CD14-positive monocyte (primary cell): ENCODE data around the gene ADAM23. TPM values are rescaled to one million over a fixed set of nuclear protein-coding genes. Genes with fewer than 3 reads are reported as not detected.

Source experiments
- DNase-seq, 3 donors: peaks; one replicate each; pipeline ENCODE4 v3.0.0-alpha.2; 2011 to 2022
- H2AFZ ChIP-seq: 2 replicates; pipeline ENCODE4 v1.6.0; 2012; ENCODE audit warnings: mild to moderate bottlenecking, low read depth, low read length, inconsistent platforms; ENCODE audit not compliant: insufficient read depth, poor library complexity, severe bottlenecking
- H3K27ac ChIP-seq, 2 donors: 1 replicate in 1 of 2; 2 replicates in 1 of 2; pipeline ENCODE4 v1.5.1; 2012 to 2013; ENCODE audit warnings: low read length in 2 of 2, control low read depth in 1 of 2, inconsistent platforms in 1 of 2, low read depth in 1 of 2, mild to moderate bottlenecking in 1 of 2
- H3K27me3 ChIP-seq, 2 donors: one replicate each; pipeline versions ENCODE4 v1.6.0 to v1.6.1; 2011 to 2013; ENCODE audit warnings: low read length in 2 of 2; ENCODE audit not compliant: control insufficient read depth in 2 of 2, insufficient read depth in 2 of 2
- H3K36me3 ChIP-seq, 2 donors: replicated peaks in 1 of 2; 1 replicate in 1 of 2; 2 replicates in 1 of 2; pipeline versions ENCODE4 v1.5.1 to v1.6.1; 2012 to 2013; ENCODE audit warnings: low read length in 2 of 2, control low read depth in 1 of 2, inconsistent platforms in 1 of 2, mild to moderate bottlenecking in 1 of 2; ENCODE audit not compliant: insufficient read depth in 2 of 2, control insufficient read depth in 1 of 2
- H3K4me1 ChIP-seq, 2 donors: 1 replicate in 1 of 2; 2 replicates in 1 of 2; pipeline versions ENCODE4 v1.5.1 to v1.6.1; 2012 to 2013; ENCODE audit warnings: low read length in 2 of 2, control low read depth in 1 of 2, inconsistent platforms in 1 of 2, mild to moderate bottlenecking in 1 of 2, moderate library complexity in 1 of 2; ENCODE audit not compliant: insufficient read depth in 2 of 2, control insufficient read depth in 1 of 2
- H3K4me2 ChIP-seq: replicated peaks from 2 replicates; pipeline ENCODE3; 2012; ENCODE audit warnings: low read length, moderate library complexity, mild to moderate bottlenecking; ENCODE audit not compliant: poor library complexity, severe bottlenecking; ENCODE audit errors: extremely low read depth
- H3K4me3 ChIP-seq, 3 experiments: fragments of 200-600 bp in 1 of 3; sonication (generic) in 1 of 3; replicated peaks in 1 of 3; 1 replicate in 2 of 3; 2 replicates in 1 of 3; pipeline ENCODE4 v1.5.1; 2011 to 2013; ENCODE audit warnings: low read length in 3 of 3, mild to moderate bottlenecking in 3 of 3, control low read depth in 2 of 3, low read depth in 2 of 3, inconsistent platforms in 1 of 3, moderate library complexity in 1 of 3
- H3K79me2 ChIP-seq: 2 replicates; pipeline ENCODE4 v1.6.0; 2012; ENCODE audit warnings: mild to moderate bottlenecking, control low read depth, inconsistent platforms, low read length, moderate library complexity; ENCODE audit not compliant: insufficient read depth
- H3K9ac ChIP-seq: 2 replicates; pipeline ENCODE4 v1.6.0; 2017; ENCODE audit warnings: low read length, mild to moderate bottlenecking; ENCODE audit not compliant: insufficient read depth, poor library complexity, severe bottlenecking
- H3K9me3 ChIP-seq, 2 donors: replicated peaks in 1 of 2; 1 replicate in 1 of 2; 2 replicates in 1 of 2; pipeline versions ENCODE4 v1.5.1 to v1.6.1; 2012 to 2013; ENCODE audit warnings: low read length in 2 of 2, control low read depth in 1 of 2; ENCODE audit not compliant: control insufficient read depth in 1 of 2, insufficient read depth in 1 of 2
- H4K20me1 ChIP-seq: 2 replicates; pipeline ENCODE4 v1.6.0; 2012; ENCODE audit warnings: mild to moderate bottlenecking, low read length, control low read depth, moderate library complexity; ENCODE audit not compliant: insufficient read depth
- H3K27ac Mint-ChIP-seq, 7 donors: one replicate each; pipeline ENCODE4 v1.8.0; 2020; ENCODE audit warnings: mild to moderate bottlenecking in 7 of 7, mixed read lengths in 7 of 7, moderate library complexity in 6 of 7, inconsistent platforms in 2 of 7
- H3K27me3 Mint-ChIP-seq, 3 donors: one replicate each; pipeline ENCODE4 v1.8.0; 2021 to 2022; ENCODE audit warnings: low read depth in 3 of 3, mild to moderate bottlenecking in 3 of 3, mixed read lengths in 3 of 3, moderate library complexity in 3 of 3, inconsistent platforms in 1 of 3
- H3K36me3 Mint-ChIP-seq, 2 donors: one replicate each; pipeline ENCODE4 v1.8.0; 2020; ENCODE audit warnings: mixed read lengths in 2 of 2, inconsistent platforms in 1 of 2, mild to moderate bottlenecking in 1 of 2
- H3K4me1 Mint-ChIP-seq: one replicate; pipeline ENCODE4 v1.8.0; 2020; ENCODE audit warnings: mild to moderate bottlenecking, mixed read lengths
- H3K4me3 Mint-ChIP-seq, 2 donors: one replicate each; pipeline ENCODE4 v1.8.0; 2020; ENCODE audit warnings: mild to moderate bottlenecking in 2 of 2, mixed read lengths in 2 of 2, moderate library complexity in 1 of 2
- H3K9me3 Mint-ChIP-seq, 7 donors: one replicate each; pipeline ENCODE4 v1.8.0; 2020 to 2022; ENCODE audit warnings: mixed read lengths in 7 of 7, mild to moderate bottlenecking in 6 of 7, moderate library complexity in 6 of 7, inconsistent platforms in 2 of 7
- WGBS: methylation state at CpG from one replicate; pipeline ENCODE4 v1.1.5; 2013; ENCODE audit warnings: missing lambda C conversion rate; ENCODE audit not compliant: insufficient coverage; 5-methylcytosine and 5-hydroxymethylcytosine counted together
- intact Hi-C, 2 donors: fragments of 100-400 bp; cut with micrococcal nuclease; formaldehyde crosslinking; loops; one replicate each; pipeline versions ENCODE4 v1.15.0 to v1.15.1; 2023
- polyA plus RNA-seq, 3 donors: library from polyadenylated mRNA; depleted of rRNA in 1 of 3; unstranded in 2 of 3; stranded (reverse) in 1 of 3; fragments of 300-500 nt in 2 of 3; fragments of >200 nt in 1 of 3; fragmentation: Illumina TruSeq in 2 of 3; gene quantifications; 1 replicate in 2 of 3; 2 replicates in 1 of 3; pipeline ENCODE4 v1.2.3, GENCODE V29; 2012 to 2021
- TF ChIP-seq, protein P1 (sequence below): fragments of 200-600 bp; IDR thresholded peaks from one replicate; pipeline ENCODE4 v1.8.0; 2022; ENCODE audit warnings: antibody characterized with exemption, mild to moderate bottlenecking

The ADAM23 gene
- polyA plus RNA-seq, 3 donors, result not detected

- Mint-ChIP-seq H3K4me3 (no peak overlapping the region), H3K27ac (no peak overlapping the region), H3K9me3 (peaks cover 0 to 7% (median 4%) of the 10 kb centered on the region in 7 donors), H3K27me3 (peaks cover 0 to 3% (median 2%) of the 10 kb centered on the region in 3 donors), H3K4me1 (no peaks in the 10 kb centered on the region), H3K36me3 (no peaks in the 10 kb centered on the region)
- no peak overlapping the region for H3K4me3 ChIP-seq
- no peak for DNase-seq
- H2AFZ ChIP-seq, result no peak overlapping the region
- H3K27ac ChIP-seq, result no peak overlapping the region
- no peaks in the 10 kb centered on the region for H3K4me1 ChIP-seq
- no peaks in the 10 kb centered on the region for H3K79me2 ChIP-seq
- no CpG with 5 or more reads among the region's 1 CpG for WGBS
- H3K9ac ChIP-seq, result no peak overlapping the region
- H3K36me3 ChIP-seq, result no peaks in the 10 kb centered on the region
- no peaks in the 10 kb centered on the region for H3K27me3 ChIP-seq
- no peaks in the 10 kb centered on the region for H3K9me3 ChIP-seq
- intact Hi-C loops, result no loop called here
- TF ChIP-seq, protein P1, sequence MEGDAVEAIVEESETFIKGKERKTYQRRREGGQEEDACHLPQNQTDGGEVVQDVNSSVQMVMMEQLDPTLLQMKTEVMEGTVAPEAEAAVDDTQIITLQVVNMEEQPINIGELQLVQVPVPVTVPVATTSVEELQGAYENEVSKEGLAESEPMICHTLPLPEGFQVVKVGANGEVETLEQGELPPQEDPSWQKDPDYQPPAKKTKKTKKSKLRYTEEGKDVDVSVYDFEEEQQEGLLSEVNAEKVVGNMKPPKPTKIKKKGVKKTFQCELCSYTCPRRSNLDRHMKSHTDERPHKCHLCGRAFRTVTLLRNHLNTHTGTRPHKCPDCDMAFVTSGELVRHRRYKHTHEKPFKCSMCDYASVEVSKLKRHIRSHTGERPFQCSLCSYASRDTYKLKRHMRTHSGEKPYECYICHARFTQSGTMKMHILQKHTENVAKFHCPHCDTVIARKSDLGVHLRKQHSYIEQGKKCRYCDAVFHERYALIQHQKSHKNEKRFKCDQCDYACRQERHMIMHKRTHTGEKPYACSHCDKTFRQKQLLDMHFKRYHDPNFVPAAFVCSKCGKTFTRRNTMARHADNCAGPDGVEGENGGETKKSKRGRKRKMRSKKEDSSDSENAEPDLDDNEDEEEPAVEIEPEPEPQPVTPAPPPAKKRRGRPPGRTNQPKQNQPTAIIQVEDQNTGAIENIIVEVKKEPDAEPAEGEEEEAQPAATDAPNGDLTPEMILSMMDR, result no peak
- H4K20me1 ChIP-seq, result no peaks in the 10 kb centered on the region
- no peak overlapping the region for H3K4me2 ChIP-seq
These were observed 143.3 kb downstream of the ADAM23 start for GRCh38 chr2:206586609-206587008.

DNA sequence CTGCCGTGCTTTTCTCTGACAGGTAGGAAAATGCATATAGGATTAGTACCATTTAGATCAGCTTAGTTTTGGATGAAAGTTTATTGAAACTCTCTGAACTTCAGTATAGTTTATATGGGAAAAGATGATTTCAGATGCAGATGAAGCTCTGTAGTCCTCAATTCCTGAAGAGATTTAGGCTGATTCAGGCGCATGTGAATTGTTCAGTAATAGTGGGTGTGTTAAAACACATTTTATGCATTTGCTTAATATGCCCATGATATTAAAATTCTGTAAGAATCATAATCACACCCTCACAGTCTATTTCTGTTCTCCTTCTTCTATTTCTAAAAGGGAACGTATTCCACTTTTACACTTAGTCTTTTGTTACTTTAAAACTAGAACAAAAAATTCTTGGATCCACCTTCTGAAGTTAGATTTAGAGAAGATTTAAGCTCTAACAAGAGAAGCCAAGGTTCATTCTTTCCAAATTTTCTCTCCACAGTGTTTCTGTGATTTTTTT lies 154.4 kb downstream of the ADAM23 start:
- no peak for DNase-seq
- no peak overlapping the region for H3K27ac ChIP-seq
- no peaks in the 10 kb centered on the region for H3K79me2 ChIP-seq
- TF ChIP-seq, protein P1, result no peak
- H3K27me3 ChIP-seq, result no peaks in the 10 kb centered on the region
- H3K9me3 Mint-ChIP-seq, result no peaks in the 10 kb centered on the region
- intact Hi-C loops, result no loop called here
- no peak overlapping the region for H3K4me2 ChIP-seq
- H3K4me3 ChIP-seq, result no peak overlapping the region
- H3K9me3 ChIP-seq, result no peaks in the 10 kb centered on the region
- no peak overlapping the region for H3K9ac ChIP-seq
- no peak overlapping the region for H3K27ac Mint-ChIP-seq
- H3K4me1 ChIP-seq, result no peaks in the 10 kb centered on the region
- no peaks in the 10 kb centered on the region for H3K36me3 Mint-ChIP-seq
- no peaks in the 10 kb centered on the region for H3K27me3 Mint-ChIP-seq
- H4K20me1 ChIP-seq, result no peaks in the 10 kb centered on the region
- no peaks in the 10 kb centered on the region for H3K4me1 Mint-ChIP-seq
- H2AFZ ChIP-seq, result no peak overlapping the region
- H3K36me3 ChIP-seq, result no peaks in the 10 kb centered on the region
- WGBS, result no CpG with 5 or more reads among the region's 3 CpGs
- no peak overlapping the region for H3K4me3 Mint-ChIP-seq
